ENCODE data around the gene ZNF230.

GRCh38 chr19:43997631-43998290 lies 5.0 kb upstream of the ZNF230 start:
- TF ChIP-seq CTCF (IDR thresholded peaks at IDR 0.05; ENCODE audit: insufficient read depth, low read length, poor library complexity, severe bottlenecking): no peak
- no peak for TF ChIP-seq EZH2phosphoT487 (conservative IDR thresholded peaks at IDR 0.05; ENCODE audit: low read length)

Measured in SU-DHL-6 (cell line).